ENCODE results near the gene ROR2. TPM values are rescaled to one million over a fixed set of nuclear protein-coding genes. Genes with fewer than 3 reads are reported as not detected.

ROR2 gene
- total RNA-seq, 1 donor from 2014 or later, result 0.87 TPM

DNA sequence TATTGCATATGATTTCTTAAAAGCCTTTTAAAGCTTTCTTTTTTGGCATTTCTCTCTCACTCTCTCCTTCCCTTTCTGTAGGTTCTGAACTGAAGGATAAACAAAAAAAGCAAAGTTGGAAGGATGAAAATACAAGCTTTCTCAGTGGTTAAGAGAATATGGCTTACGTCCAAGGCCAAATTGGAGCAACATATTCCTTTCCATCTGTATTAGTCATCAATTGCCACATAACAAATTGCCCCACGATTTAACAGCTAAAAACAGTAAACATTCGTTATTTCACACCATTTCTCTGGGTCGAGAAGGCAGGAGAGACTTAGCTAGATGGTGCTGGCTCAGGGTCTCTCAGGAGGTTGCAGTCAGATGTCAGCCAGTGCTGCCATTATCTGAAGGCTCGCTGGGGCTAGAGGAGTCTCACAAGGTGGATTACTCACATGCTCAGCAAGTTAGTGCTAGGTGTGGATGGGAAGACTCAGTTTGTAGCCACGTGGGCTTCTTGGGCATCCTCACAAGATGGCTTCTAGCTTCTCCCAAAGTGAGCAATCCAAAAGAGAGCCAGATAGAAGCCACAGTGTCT, 2.0 kb upstream of the ROR2 start:
- intact Hi-C loops (cut with micrococcal nuclease), result no loop called here
- ATAC-seq (no peak), DNase-seq (no peak)

DNA sequence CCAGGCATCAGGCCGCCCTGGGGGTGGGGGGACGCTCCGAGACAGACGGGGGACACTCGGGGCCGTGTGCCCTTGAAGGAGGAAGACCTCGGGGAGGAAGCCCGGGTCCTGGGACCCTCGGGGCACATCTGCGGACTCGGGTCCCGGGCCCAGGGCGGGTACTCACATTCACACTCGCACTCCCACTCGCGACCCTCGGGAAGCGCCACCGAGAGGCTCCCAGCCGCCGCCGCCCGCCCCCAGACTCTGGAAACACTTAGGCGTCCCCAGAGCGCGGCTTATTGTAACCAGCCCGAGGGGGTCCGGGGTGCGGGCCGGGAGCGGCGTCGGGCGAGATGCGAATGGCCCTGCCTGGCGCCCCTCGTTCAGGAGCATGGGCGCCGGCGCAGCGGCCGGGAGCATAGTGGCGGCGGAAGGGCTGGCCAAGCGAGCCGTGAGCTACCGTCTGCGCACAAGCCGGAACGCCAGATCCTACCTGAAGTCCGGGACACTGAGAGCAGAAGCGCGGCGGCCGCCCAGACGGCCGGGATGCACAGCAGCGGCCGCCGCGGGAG, 559 bp downstream of the ROR2 start:
- no peak for ATAC-seq
- DNase-seq, result peak; percentile 37
- intact Hi-C loops (cut with micrococcal nuclease), result loop anchor here (10.0 kb wide), 1 partner anchor 175 kb away; no protein-coding TSS in a partner anchor

- DNase-seq, result peak; percentile 58
- intact Hi-C loops (cut with micrococcal nuclease), result loop anchor here (10.0 kb wide), 1 partner anchor 174 kb away; no protein-coding TSS in a partner anchor
- peak; percentile 59 for ATAC-seq
Measured at GRCh38 chr9:91948597-91949391, 1.2 kb downstream of the ROR2 start.

- ATAC-seq, result no peak
- no peak for DNase-seq
- intact Hi-C loops (cut with micrococcal nuclease), result loop anchor here (10.0 kb wide), 1 partner anchor 173 kb away; no protein-coding TSS in a partner anchor
Measured at GRCh38 chr9:91948101-91948596, 1.9 kb downstream of the ROR2 start.

DNA sequence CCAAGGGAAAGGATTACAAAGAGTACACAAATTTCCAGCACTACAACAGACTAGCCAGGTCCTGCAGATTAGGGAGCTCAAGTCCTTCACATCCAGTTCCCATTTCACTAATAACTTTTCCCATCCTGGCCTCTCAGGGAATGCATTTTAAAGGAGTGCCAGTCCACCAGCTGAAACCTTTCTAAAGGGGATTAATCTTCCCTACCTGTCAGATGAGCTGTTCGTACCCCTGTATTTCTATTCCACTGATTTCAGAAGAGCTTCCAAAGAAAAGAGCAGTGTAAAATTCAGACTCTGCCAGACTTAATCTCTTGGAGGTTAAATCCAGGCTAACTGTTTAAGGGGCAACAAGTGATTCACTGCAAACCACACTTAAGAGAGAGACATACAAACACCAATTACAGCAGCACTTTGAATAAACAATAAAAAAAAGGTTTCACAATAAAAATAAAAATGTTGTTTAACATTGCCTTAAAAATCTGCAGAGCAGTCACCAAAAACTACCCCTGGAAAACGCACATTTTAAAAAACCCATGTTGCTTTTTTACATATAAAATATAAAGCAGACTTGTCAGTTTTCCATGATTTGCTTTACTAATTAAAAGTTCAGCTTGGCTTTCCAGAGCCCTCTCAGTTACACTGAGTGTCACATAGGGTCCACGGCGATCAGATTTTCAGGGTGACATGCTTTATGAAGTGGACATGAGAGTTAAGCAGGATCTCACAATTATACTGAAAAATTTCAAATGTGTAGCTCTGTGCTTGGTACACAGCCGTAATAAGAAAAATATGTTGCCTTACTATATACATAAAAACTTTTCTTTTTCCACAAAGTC, 3.2 kb downstream of the ROR2 start:
- DNase-seq, result no peak

GRCh38 chr9:91946196-91946595, 3.8 kb downstream of the ROR2 start:
- ATAC-seq (no peak), DNase-seq (no peak)
- intact Hi-C loops (cut with micrococcal nuclease), result loop anchor here (10.0 kb wide), 1 partner anchor 171 kb away; no protein-coding TSS in a partner anchor

More for the DNA sequence above, 3.2 kb downstream of the ROR2 start:
- no peak for ATAC-seq
- intact Hi-C loops (cut with micrococcal nuclease), result loop anchor here (10.0 kb wide), 1 partner anchor 172 kb away; no protein-coding TSS in a partner anchor

DNA sequence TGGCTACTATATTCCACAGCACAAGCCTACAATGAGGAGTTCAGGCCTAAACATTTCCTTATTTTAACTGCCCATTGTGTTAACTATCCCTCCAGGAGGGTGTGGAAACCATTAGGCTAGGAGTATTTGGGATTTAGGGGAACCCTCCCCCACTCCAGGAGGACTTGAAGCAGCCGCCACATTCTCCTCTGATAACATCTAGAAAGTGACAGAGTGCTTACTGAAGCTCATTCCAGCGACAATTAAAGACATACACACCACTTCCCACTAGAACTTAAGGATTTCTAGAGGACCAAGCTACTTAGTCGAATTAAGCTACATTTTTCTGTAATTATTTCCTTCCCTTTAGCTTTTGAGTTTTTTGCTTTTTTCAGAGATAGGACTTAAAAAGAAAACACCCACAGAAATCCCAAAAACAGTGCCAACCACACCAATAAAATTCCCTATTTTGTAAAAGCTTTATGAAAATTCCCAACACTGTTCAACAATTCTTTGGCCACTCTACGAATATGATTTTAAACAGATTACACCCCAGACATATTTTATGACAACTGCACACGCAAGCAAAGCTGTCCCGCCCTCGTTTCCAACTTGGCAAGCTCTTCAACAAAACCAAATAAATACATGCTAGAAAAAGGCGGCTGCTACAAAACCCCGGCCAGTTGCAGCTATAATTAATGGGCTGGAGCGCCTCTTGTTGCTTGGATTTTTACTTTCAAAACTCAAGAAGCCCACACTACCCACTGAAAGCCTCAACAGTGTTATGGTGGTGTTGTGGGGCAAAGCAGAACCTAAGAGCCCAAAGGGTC, 4.5 kb downstream of the ROR2 start:
- peak; percentile 8 for ATAC-seq
- no peak for DNase-seq
- intact Hi-C loops (cut with micrococcal nuclease), result loop anchor here (10.0 kb wide), 1 partner anchor 171 kb away; no protein-coding TSS in a partner anchor

- intact Hi-C loops (cut with micrococcal nuclease), result loop anchor here (10.0 kb wide), 1 partner anchor 170 kb away; no protein-coding TSS in a partner anchor
- ATAC-seq, result no peak
- DNase-seq, result no peak
Measured at GRCh38 chr9:91944711-91945110, 5.3 kb downstream of the ROR2 start.

- intact Hi-C loops (cut with micrococcal nuclease), result loop anchor here (10.0 kb wide), 1 partner anchor 169 kb away; no protein-coding TSS in a partner anchor
- DNase-seq (no peak), ATAC-seq (no peak)
Measured at GRCh38 chr9:91943478-91944470, 6.3 kb downstream of the ROR2 start.

DNA sequence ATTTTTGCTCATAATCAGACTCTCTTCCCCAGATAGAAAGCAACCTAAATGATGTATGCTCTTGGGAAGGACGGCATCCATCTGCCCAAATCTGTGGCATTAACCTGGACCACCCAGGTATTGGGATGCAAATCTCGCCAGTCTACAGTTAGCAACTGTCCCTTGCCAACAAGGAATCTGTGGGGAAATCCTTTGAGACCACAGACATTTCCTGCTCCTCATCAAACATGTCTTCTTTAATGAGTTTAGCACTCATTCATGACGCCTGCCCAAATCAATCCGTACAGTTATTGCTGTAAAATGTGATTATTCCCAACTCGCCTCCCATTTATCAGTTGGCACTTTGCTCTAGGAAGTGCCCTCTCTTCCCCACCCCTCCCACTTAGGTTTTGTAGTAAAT, 7.8 kb downstream of the ROR2 start:
- intact Hi-C loops (cut with micrococcal nuclease), result loop anchor here (10.0 kb wide), 1 partner anchor 167 kb away; no protein-coding TSS in a partner anchor
- DNase-seq, result no peak
- ATAC-seq, result no peak

- ATAC-seq (no peak), DNase-seq (no peak)
- intact Hi-C loops (cut with micrococcal nuclease), result loop anchor here (10.0 kb wide), 1 partner anchor 165 kb away; no protein-coding TSS in a partner anchor
Measured at GRCh38 chr9:91939978-91940377, 10.1 kb downstream of the ROR2 start.

GRCh38 chr9:91937727-91938126, 12.3 kb downstream of the ROR2 start:
- ATAC-seq, result no peak

DNA sequence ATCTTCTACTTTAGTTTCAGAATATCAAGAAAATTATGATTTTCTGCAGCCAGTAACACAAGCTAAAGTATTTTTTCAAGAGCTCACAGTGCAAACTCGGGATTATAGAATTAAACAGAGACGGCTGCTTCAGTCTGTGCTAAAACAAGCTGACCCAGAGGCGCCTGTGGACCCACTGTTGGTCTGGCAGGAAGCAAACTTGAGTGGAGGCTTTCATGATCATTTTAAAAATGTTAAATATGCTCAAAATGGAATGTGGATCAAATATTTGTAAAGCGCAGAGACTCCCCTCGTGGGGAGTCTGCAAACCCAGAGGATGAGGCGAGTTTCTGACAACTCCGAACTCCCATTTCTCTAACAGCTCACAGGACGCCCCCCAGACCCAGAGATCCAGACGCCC, 13.0 kb downstream of the ROR2 start:
- no peak for DNase-seq
- ATAC-seq, result no peak
- intact Hi-C loops (cut with micrococcal nuclease), result no loop called here

More at GRCh38 chr9:91937727-91938126, 12.3 kb downstream of the ROR2 start:
- no peak for DNase-seq
- intact Hi-C loops (cut with micrococcal nuclease), result no loop called here

- intact Hi-C loops (cut with micrococcal nuclease), result no loop called here
- ATAC-seq (no peak), DNase-seq (no peak)
Measured at GRCh38 chr9:91935805-91936514, 14.1 kb downstream of the ROR2 start.

GRCh38 chr9:91935066-91935749, 14.8 kb downstream of the ROR2 start:
- ATAC-seq, result no peak
- intact Hi-C loops (cut with micrococcal nuclease), result no loop called here

DNA sequence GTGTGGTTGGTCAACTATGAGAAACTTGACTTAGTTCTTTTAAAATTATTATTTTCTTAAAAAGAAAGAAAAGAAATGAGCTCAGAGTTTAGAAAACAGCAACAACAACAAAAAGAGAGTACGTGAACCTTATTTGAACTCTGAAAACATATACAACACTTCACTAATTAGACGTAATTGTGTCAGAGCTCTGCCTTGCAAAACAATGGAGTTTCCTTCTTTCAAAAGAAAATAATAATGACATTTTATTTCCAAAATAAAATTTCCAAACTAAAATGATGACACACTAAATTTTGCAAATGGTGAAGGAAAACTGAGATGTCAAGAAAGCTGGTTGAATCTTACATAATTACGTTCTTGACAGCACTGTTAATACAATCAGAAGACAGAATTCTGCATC, 15.4 kb downstream of the ROR2 start:
- DNase-seq, result no peak
- ATAC-seq, result no peak
- intact Hi-C loops (cut with micrococcal nuclease), result no loop called here

More at GRCh38 chr9:91935066-91935749, 14.8 kb downstream of the ROR2 start:
- no peak for DNase-seq
